OCI-LY3 (cell line): ENCODE results near the gene POLK.

ENCODE experiments used
- EZH2phosphoT487 ChIP-seq: fragments of 200-600 bp; shearing (Covaris generic); IDR thresholded peaks from 2 replicates; pipeline ENCODE4 v1.6.1; 2018; ENCODE audit warnings: antibody characterized with exemption, mixed run types, low read depth
- TF ChIP-seq, protein P1 (sequence below): fragments of 200-600, 300-600 bp; sonication (generic); IDR thresholded peaks from 2 replicates; pipeline ENCODE4 v1.5.1; 2014; ENCODE audit warnings: antibody characterized with exemption, low read length, low read depth

DNA sequence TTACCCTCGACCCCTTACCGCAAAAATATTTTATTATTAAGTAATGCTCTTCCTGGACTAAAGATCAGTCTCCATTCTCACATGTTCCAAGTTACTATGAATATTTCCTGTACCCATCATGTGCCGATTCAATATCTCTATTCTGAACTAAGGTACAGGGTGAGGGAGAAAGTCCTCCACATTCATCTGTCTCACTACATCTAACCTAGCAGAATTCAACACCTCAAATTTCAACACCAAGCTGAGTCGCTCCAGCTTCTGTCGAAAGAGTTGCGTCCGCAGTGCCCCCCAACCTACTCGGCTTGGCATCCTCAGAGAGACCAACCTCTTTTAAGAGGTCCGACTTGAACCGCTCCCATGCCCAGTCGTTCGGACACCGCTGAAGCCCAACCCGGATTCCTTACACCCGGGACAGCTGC, 1.3 kb upstream of the POLK start:
- TF ChIP-seq, protein P1, sequence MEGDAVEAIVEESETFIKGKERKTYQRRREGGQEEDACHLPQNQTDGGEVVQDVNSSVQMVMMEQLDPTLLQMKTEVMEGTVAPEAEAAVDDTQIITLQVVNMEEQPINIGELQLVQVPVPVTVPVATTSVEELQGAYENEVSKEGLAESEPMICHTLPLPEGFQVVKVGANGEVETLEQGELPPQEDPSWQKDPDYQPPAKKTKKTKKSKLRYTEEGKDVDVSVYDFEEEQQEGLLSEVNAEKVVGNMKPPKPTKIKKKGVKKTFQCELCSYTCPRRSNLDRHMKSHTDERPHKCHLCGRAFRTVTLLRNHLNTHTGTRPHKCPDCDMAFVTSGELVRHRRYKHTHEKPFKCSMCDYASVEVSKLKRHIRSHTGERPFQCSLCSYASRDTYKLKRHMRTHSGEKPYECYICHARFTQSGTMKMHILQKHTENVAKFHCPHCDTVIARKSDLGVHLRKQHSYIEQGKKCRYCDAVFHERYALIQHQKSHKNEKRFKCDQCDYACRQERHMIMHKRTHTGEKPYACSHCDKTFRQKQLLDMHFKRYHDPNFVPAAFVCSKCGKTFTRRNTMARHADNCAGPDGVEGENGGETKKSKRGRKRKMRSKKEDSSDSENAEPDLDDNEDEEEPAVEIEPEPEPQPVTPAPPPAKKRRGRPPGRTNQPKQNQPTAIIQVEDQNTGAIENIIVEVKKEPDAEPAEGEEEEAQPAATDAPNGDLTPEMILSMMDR = no peak
- no peak for TF ChIP-seq EZH2phosphoT487
